Nephron (organoid): ENCODE measurements around the gene KCNAB1.
"Not testable (repeated sequence)": the region's sequence is repeated elsewhere in the genome, so short reads cannot be mapped to it uniquely, and the experiment has no call there.

ENCODE experiments used
- H3K27ac Mint-ChIP-seq, 3 experiments: 2 replicates each; pipeline ENCODE4 v1.8.0; 2020; ENCODE audit warnings: mixed read lengths in 3 of 3, mild to moderate bottlenecking in 2 of 3, moderate library complexity in 1 of 3
- H3K27me3 Mint-ChIP-seq: 2 replicates; pipeline ENCODE4 v1.8.0; 2021; ENCODE audit warnings: low read depth, mild to moderate bottlenecking, moderate library complexity, mixed read lengths
- H3K36me3 Mint-ChIP-seq: 2 replicates; pipeline ENCODE4 v1.8.0; 2020; ENCODE audit warnings: low read depth, mixed read lengths
- H3K4me1 Mint-ChIP-seq: 2 replicates; pipeline ENCODE4 v1.8.0; 2020; ENCODE audit warnings: mixed read lengths
- H3K4me3 Mint-ChIP-seq, 3 experiments: 2 replicates each; pipeline ENCODE4 v1.8.0; 2020; ENCODE audit warnings: mild to moderate bottlenecking in 3 of 3, mixed read lengths in 3 of 3, moderate library complexity in 2 of 3
- H3K9me3 Mint-ChIP-seq: 2 replicates; pipeline ENCODE4 v1.8.0; 2020; ENCODE audit warnings: mixed read lengths
- CTCF ChIP-seq, 3 experiments: fragments of 200-600 bp; sonication (generic); IDR thresholded peaks; one replicate each; pipeline ENCODE4 v1.5.0; 2021; ENCODE audit warnings: antibody characterized with exemption in 3 of 3; ENCODE audit not compliant: unreplicated experiment in 3 of 3

The KCNAB1 gene

GRCh38 chr3:156271508-156271907, 151.1 kb downstream of the KCNAB1 start:
- Mint-ChIP-seq H3K27ac (no peak overlapping the region), H3K4me3 (no peak overlapping the region), H3K36me3 (no peaks in the 10 kb centered on the region), H3K27me3 (peaks cover 3% of the 10 kb centered on the region), H3K4me1 (no peaks in the 10 kb centered on the region), H3K9me3 (peaks cover 6% of the 10 kb centered on the region)
- no peak for TF ChIP-seq CTCF (IDR thresholded peaks at IDR 0.05; ENCODE audit: unreplicated experiment in 3 of 3)

- H3K36me3 Mint-ChIP-seq = no peaks in the 10 kb centered on the region
- H3K4me1 Mint-ChIP-seq = no peaks in the 10 kb centered on the region
- peaks cover 2% of the 10 kb centered on the region for H3K27me3 Mint-ChIP-seq
- H3K9me3 Mint-ChIP-seq = peaks cover 6% of the 10 kb centered on the region
- no peak for TF ChIP-seq CTCF (IDR thresholded peaks at IDR 0.05; ENCODE audit: unreplicated experiment in 3 of 3)
- no peak overlapping the region for H3K4me3 Mint-ChIP-seq
- H3K27ac Mint-ChIP-seq = no peak overlapping the region
These were observed 151.8 kb downstream of the KCNAB1 start for GRCh38 chr3:156271995-156272719.

GRCh38 chr3:156273111-156273694, 152.8 kb downstream of the KCNAB1 start:
- H3K9me3 Mint-ChIP-seq = peaks cover 6% of the 10 kb centered on the region
- no peak for TF ChIP-seq CTCF (IDR thresholded peaks at IDR 0.05; ENCODE audit: unreplicated experiment in 3 of 3)
- no peak overlapping the region for H3K4me3 Mint-ChIP-seq
- H3K4me1 Mint-ChIP-seq = no peaks in the 10 kb centered on the region
- H3K27me3 Mint-ChIP-seq = no peaks in the 10 kb centered on the region
- H3K36me3 Mint-ChIP-seq = no peaks in the 10 kb centered on the region
- no peak overlapping the region for H3K27ac Mint-ChIP-seq

- Mint-ChIP-seq H3K4me1 (no peaks in the 10 kb centered on the region), H3K27me3 (no peaks in the 10 kb centered on the region), H3K36me3 (no peaks in the 10 kb centered on the region), H3K4me3 (no peak overlapping the region), H3K27ac (no peak overlapping the region), H3K9me3 (peaks cover 6% of the 10 kb centered on the region)
- no peak for TF ChIP-seq CTCF (IDR thresholded peaks at IDR 0.05; ENCODE audit: unreplicated experiment in 3 of 3)
These were observed 154.4 kb downstream of the KCNAB1 start for GRCh38 chr3:156274791-156275190.

GRCh38 chr3:156284637-156285036, 164.3 kb downstream of the KCNAB1 start:
- H3K4me1 Mint-ChIP-seq, H3K27ac Mint-ChIP-seq, H3K9me3 Mint-ChIP-seq, H3K4me3 Mint-ChIP-seq, H3K36me3 Mint-ChIP-seq: not testable (repeated sequence)
- H3K27me3 Mint-ChIP-seq = peaks cover 13% of the 10 kb centered on the region

GRCh38 chr3:156285626-156286025, 165.2 kb downstream of the KCNAB1 start:
- TF ChIP-seq CTCF (IDR thresholded peaks at IDR 0.05; ENCODE audit: unreplicated experiment in 3 of 3) = no peak
- no peaks in the 10 kb centered on the region for H3K36me3 Mint-ChIP-seq
- H3K4me3 Mint-ChIP-seq = no peak overlapping the region
- peaks cover 8% of the 10 kb centered on the region for H3K4me1 Mint-ChIP-seq
- H3K9me3 Mint-ChIP-seq = no peaks in the 10 kb centered on the region
- peaks cover 23% of the 10 kb centered on the region for H3K27me3 Mint-ChIP-seq
- no peak overlapping the region for H3K27ac Mint-ChIP-seq
